Left ventricle myocardium inferior (tissue), 1 donor: ENCODE measurements around the gene ERBB2. TPM values are rescaled to one million over a fixed set of nuclear protein-coding genes. Genes with fewer than 3 reads are reported as not detected.

Experiments used
- DNase-seq: peaks from one replicate; pipeline ENCODE4 v3.0.0-alpha.2; 2020
- H3K27ac ChIP-seq: fragments of 200-600 bp; replicated peaks from 2 replicates; pipeline ENCODE4 v1.8.0; 2021
- H3K27me3 ChIP-seq: fragments of 200-600 bp; 2 replicates; pipeline ENCODE4 v1.8.0; 2021; ENCODE audit warnings: low read depth
- H3K36me3 ChIP-seq: fragments of 200-600 bp; 2 replicates; pipeline ENCODE4 v1.8.0; 2021
- H3K4me1 ChIP-seq: fragments of 200-600 bp; 2 replicates; pipeline ENCODE4 v1.8.0; 2021
- H3K4me3 ChIP-seq: fragments of 200-600 bp; 2 replicates; pipeline ENCODE4 v1.8.0; 2021; ENCODE audit warnings: mild to moderate bottlenecking, moderate library complexity
- H3K9me3 ChIP-seq: fragments of 200-600 bp; replicated peaks from 2 replicates; pipeline ENCODE4 v1.8.0; 2021
- CTCF ChIP-seq: fragments of 200-600 bp; IDR thresholded peaks from 2 replicates; pipeline ENCODE4 v1.8.0; 2021; ENCODE audit warnings: antibody characterized with exemption, mild to moderate bottlenecking, borderline replicate concordance
- intact Hi-C: fragments of 100-400 bp; cut with micrococcal nuclease; formaldehyde crosslinking; loops from one replicate; pipeline ENCODE4 v1.11.0; 2022
- total RNA-seq: library from RNA; stranded (reverse); fragmentation: NEBNext Ultra II Directional; extraction: Animal tissue kit (Norgen Biotek cat#: 25700); gene quantifications from one replicate; pipeline ENCODE4 v1.2.1, GENCODE V29; 2021
- donor health status: DM: no; HTN: yes; CAD: no; lungs with severe emphysema.

The ERBB2 gene
- total RNA-seq, 1 donor from 2014 or later = 61.0 TPM

DNA sequence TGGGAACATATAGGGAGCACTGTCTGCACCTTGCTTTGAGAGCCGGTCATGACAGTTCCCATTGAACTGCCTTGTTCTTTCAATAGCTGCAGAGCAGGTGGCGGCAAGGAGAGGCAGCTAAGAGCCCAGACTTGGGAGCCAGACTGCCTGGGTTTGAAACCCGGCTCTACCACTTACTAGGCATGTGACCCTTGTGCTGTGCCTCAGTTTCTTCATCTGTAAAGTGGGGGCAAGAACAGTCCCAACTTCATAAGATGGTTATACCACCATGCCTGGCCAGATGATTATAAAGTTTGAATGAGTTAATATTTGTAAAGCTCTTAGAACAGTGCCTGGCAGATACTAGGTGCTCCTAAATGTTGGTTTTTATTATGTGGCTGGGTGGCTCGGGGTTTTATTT is 14.4 kb downstream of the ERBB2 start:
- no peak for DNase-seq
- intact Hi-C loops = no loop called here
- Histone ChIP-seq H3K9me3 (no peaks in the 10 kb centered on the region), H3K27me3 (no peaks in the 10 kb centered on the region), H3K27ac (no peak overlapping the region), H3K36me3 (peaks cover 84% of the 10 kb centered on the region), H3K4me3 (no peak overlapping the region), H3K4me1 (peaks cover 21% of the 10 kb centered on the region)
- no peak for TF ChIP-seq CTCF

DNA sequence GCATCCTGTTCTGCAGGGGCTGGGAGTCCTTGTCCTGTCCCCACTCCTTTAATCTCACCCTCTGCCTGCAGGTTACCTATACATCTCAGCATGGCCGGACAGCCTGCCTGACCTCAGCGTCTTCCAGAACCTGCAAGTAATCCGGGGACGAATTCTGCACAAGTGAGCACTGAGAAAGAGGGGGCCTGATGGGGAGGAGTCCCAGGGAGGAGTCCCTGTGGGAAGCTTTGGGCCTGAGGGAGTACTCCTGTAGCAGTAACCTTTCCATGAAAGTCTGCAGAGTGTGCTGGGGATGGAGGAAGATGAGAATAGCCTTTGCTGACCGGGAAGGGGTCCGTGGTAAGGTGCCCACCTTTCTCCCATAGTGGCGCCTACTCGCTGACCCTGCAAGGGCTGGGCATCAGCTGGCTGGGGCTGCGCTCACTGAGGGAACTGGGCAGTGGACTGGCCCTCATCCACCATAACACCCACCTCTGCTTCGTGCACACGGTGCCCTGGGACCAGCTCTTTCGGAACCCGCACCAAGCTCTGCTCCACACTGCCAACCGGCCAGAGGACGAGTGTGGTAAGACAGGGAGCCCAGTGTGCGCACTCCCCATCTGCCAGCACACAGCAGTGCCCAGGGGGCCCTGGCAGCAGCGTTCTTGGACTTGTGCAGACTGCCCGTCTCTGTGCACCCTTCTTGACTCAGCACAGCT is 15.7 kb downstream of the ERBB2 start:
- no peak for DNase-seq
- H3K4me1 ChIP-seq = peaks cover 21% of the 10 kb centered on the region

DNA sequence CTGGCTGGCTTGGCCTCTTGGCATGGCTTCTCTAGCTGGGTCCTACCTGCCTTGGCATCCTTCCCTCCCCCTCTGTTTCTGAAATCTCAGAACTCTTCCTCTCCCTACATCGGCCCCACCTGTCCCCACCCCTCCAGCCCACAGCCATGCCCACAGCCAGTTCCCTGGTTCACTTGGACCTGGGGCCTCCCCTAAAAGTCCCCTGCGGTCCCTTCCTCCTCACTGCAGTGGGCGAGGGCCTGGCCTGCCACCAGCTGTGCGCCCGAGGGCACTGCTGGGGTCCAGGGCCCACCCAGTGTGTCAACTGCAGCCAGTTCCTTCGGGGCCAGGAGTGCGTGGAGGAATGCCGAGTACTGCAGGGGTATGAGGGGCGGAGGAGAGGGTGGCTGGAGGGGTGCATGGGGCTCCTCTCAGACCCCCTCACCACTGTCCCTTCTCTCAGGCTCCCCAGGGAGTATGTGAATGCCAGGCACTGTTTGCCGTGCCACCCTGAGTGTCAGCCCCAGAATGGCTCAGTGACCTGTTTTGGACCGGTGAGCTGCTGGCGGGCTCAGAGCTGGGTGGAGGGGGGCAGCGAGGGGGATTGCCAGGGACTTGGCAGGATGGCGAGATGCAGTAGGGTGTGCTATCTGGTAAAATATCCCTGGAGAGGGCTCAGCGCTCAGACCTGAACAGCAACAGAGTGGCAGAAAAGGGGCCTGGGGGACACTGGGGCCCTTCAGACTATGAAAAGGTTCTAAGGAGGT is 16.4 kb downstream of the ERBB2 start:
- H3K27me3 ChIP-seq = no peaks in the 10 kb centered on the region
- no peaks in the 10 kb centered on the region for H3K9me3 ChIP-seq
- peaks cover 21% of the 10 kb centered on the region for H3K4me1 ChIP-seq
- peak overlapping the region; percentile 9 for H3K4me3 ChIP-seq
- intact Hi-C loops = no loop called here
- DNase-seq = peak; percentile 42
- no peak for TF ChIP-seq CTCF
- H3K36me3 ChIP-seq = peaks cover 78% of the 10 kb centered on the region
- peak overlapping the region; percentile 72 for H3K27ac ChIP-seq

More for the DNA sequence above, 15.7 kb downstream of the ERBB2 start:
- intact Hi-C loops = no loop called here
- Histone ChIP-seq H3K9me3 (no peaks in the 10 kb centered on the region), H3K27me3 (no peaks in the 10 kb centered on the region), H3K27ac (peak overlapping the region; percentile 72), H3K4me3 (no peak overlapping the region), H3K36me3 (peaks cover 81% of the 10 kb centered on the region)
- TF ChIP-seq CTCF = no peak

DNA sequence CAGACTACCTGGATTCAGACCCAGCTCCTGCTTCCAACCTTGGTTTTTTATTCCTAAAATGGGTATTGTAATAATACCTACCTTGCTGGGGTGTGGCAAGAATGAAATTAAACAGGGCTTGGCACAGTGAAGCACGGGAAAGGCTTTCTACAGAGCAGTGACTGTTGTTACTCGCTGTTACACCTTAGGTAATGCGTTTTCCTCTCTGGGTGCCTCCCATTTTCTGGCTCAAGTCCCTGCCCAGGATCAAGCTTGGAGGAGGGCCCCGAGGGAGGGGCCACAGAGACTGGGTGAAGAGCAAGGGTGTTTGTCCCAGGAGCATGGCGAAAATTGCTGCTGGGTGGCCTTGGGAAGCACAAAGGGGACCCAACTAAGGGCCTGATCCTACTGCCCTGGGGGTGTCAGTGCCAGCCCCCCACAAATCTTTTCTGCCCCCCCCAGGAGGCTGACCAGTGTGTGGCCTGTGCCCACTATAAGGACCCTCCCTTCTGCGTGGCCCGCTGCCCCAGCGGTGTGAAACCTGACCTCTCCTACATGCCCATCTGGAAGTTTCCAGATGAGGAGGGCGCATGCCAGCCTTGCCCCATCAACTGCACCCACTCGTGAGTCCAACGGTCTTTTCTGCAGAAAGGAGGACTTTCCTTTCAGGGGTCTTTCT is 17.1 kb downstream of the ERBB2 start:
- peaks cover 70% of the 10 kb centered on the region for H3K36me3 ChIP-seq
- no peaks in the 10 kb centered on the region for H3K9me3 ChIP-seq
- intact Hi-C loops = no loop called here
- H3K27me3 ChIP-seq = no peaks in the 10 kb centered on the region
- H3K27ac ChIP-seq = peak overlapping the region; percentile 72
- no peak for TF ChIP-seq CTCF
- DNase-seq = no peak
- peaks cover 21% of the 10 kb centered on the region for H3K4me1 ChIP-seq
- peak overlapping the region; percentile 9 for H3K4me3 ChIP-seq

GRCh38 chr17:39717660-39718059 is 17.8 kb downstream of the ERBB2 start:
- peaks cover 21% of the 10 kb centered on the region for H3K4me1 ChIP-seq
- intact Hi-C loops = no loop called here
- H3K36me3 ChIP-seq = peaks cover 65% of the 10 kb centered on the region
- H3K9me3 ChIP-seq = no peaks in the 10 kb centered on the region
- DNase-seq = no peak
- no peak for TF ChIP-seq CTCF
- H3K27ac ChIP-seq = peak overlapping the region; percentile 72
- H3K4me3 ChIP-seq = no peak overlapping the region
- H3K27me3 ChIP-seq = no peaks in the 10 kb centered on the region
